Upper lobe of right lung (tissue), 1 donor: Measurements from ENCODE around the gene SLC35E2B. TPM values are rescaled to one million over a fixed set of nuclear protein-coding genes. Genes with fewer than 3 reads are reported as not detected.
"Not testable (repeated sequence)": the region's sequence is repeated elsewhere in the genome, so short reads cannot be mapped to it uniquely, and the experiment has no call there.

Experiments
- ATAC-seq: fragments of 200-7000 bp; cut with Tn5 transposase; one replicate; pipeline ENCODE4 v1.9.1; 2020; ENCODE audit warnings: mild to moderate bottlenecking, moderate library complexity
- DNase-seq: peaks from one replicate; pipeline ENCODE4 v3.0.0-alpha.2; 2020
- H3K27ac ChIP-seq: fragments of 200-600 bp; one replicate; pipeline ENCODE4 v1.8.0; 2022
- H3K27me3 ChIP-seq: fragments of 200-600 bp; one replicate; pipeline ENCODE4 v1.8.0; 2022; ENCODE audit warnings: mild to moderate bottlenecking
- H3K36me3 ChIP-seq: fragments of 200-600 bp; one replicate; pipeline ENCODE4 v1.8.0; 2022
- H3K4me1 ChIP-seq: fragments of 200-600 bp; one replicate; pipeline ENCODE4 v1.8.0; 2022
- H3K4me3 ChIP-seq: fragments of 200-600 bp; one replicate; pipeline ENCODE4 v1.8.0; 2022; ENCODE audit warnings: mild to moderate bottlenecking
- H3K9me3 ChIP-seq: fragments of 200-600 bp; one replicate; pipeline ENCODE4 v1.8.0; 2022
- intact Hi-C: fragments of 100-400 bp; cut with DNase I; formaldehyde crosslinking; loops from one replicate; pipeline ENCODE4 v1.11.0; 2022
- total RNA-seq: library from RNA; stranded (reverse); fragmentation: NEBNext Ultra II Directional; extraction: Animal tissue kit (Norgen Biotek cat#: 25700); gene quantifications from one replicate; pipeline ENCODE4 v1.2.1, GENCODE V29; 2021
- TF ChIP-seq, protein P1 (sequence below): fragments of 200-600 bp; IDR thresholded peaks from one replicate; pipeline ENCODE4 v1.8.0; 2022; ENCODE audit warnings: antibody characterized with exemption
- donor health status: DM: no; HTN: yes; CAD: no; lungs with severe emphysema.

The SLC35E2B gene
- total RNA-seq, 1 donor from 2014 or later = 49.8 TPM

GRCh38 chr1:1678581-1679380, 13.8 kb downstream of the SLC35E2B start:
- ATAC-seq (peak; percentile 7), DNase-seq (peak; percentile 61)
- Histone ChIP-seq H3K4me3 (no peak overlapping the region), H3K36me3 (peaks cover 6% of the 10 kb centered on the region), H3K27ac (peak overlapping the region; percentile 30), H3K4me1 (peaks cover 6% of the 10 kb centered on the region), H3K9me3 (no peaks in the 10 kb centered on the region), H3K27me3 (no peaks in the 10 kb centered on the region)
- TF ChIP-seq, protein P1, sequence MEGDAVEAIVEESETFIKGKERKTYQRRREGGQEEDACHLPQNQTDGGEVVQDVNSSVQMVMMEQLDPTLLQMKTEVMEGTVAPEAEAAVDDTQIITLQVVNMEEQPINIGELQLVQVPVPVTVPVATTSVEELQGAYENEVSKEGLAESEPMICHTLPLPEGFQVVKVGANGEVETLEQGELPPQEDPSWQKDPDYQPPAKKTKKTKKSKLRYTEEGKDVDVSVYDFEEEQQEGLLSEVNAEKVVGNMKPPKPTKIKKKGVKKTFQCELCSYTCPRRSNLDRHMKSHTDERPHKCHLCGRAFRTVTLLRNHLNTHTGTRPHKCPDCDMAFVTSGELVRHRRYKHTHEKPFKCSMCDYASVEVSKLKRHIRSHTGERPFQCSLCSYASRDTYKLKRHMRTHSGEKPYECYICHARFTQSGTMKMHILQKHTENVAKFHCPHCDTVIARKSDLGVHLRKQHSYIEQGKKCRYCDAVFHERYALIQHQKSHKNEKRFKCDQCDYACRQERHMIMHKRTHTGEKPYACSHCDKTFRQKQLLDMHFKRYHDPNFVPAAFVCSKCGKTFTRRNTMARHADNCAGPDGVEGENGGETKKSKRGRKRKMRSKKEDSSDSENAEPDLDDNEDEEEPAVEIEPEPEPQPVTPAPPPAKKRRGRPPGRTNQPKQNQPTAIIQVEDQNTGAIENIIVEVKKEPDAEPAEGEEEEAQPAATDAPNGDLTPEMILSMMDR = no peak
- intact Hi-C loops = no loop called here

DNA sequence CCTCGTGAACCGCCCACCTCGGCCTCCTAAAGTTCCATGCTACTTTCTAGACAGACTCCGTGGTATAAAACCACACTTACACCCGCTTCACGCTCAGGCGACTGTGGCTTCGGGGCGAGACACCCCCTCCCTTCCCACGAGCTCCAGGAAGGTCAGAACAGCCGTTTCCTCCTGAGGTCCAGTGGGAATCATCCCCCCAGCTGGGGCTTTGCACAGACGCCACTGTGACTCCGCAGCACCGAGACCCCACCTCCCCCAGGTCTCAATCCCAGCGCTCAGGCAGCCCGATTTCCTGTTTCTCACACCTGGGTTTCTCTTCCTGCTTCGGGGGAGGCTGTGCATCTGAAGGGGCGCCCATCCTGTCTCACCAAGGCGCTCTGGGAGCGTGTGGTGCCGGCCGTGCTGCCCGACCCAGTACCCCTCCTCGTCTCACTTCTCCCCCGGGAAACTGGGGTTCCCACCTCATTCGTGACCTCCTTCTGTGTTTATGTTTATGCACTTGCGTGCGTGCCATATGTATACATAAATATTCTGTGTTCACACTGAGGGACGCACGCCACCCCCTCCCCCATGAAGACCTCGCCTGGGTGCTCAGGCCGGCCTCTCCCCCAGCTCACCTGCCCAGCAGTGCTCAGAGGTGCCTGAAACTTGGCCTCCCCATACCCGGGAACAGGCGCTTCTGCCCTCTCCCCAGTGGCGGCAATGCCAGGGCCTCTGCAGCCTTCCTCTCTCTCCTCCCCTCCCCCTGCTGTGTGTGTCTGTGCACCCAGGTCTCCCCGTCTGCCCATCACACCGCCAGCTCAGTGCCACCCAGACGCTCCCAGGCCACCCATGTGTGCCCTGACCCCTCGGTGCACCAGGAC, 14.6 kb downstream of the SLC35E2B start:
- H3K4me1 ChIP-seq = no peaks in the 10 kb centered on the region
- H3K27me3 ChIP-seq = no peaks in the 10 kb centered on the region
- TF ChIP-seq, protein P1 = no peak
- H3K36me3 ChIP-seq = peaks cover 9% of the 10 kb centered on the region
- no peak overlapping the region for H3K4me3 ChIP-seq
- H3K9me3 ChIP-seq = no peaks in the 10 kb centered on the region
- peak; percentile 29 for DNase-seq
- intact Hi-C loops = no loop called here
- ATAC-seq = peak; percentile 5
- H3K27ac ChIP-seq = peak overlapping the region; percentile 30

- H3K9me3 ChIP-seq, H3K27ac ChIP-seq, H3K4me1 ChIP-seq, ATAC-seq, H3K27me3 ChIP-seq, H3K4me3 ChIP-seq, DNase-seq, intact Hi-C loops: not testable (repeated sequence)
- H3K36me3 ChIP-seq = peaks cover 20% of the 10 kb centered on the region
Measured at GRCh38 chr1:1676087-1676486, 16.5 kb downstream of the SLC35E2B start.

GRCh38 chr1:1675218-1675617, 17.4 kb downstream of the SLC35E2B start:
- peak; percentile 5 for ATAC-seq
- H3K27me3 ChIP-seq, H3K4me3 ChIP-seq, H3K4me1 ChIP-seq, intact Hi-C loops, H3K9me3 ChIP-seq, DNase-seq, H3K27ac ChIP-seq: not testable (repeated sequence)
- H3K36me3 ChIP-seq = peaks cover 24% of the 10 kb centered on the region

GRCh38 chr1:1674806-1675205, 17.8 kb downstream of the SLC35E2B start:
- H3K36me3 ChIP-seq = peaks cover 27% of the 10 kb centered on the region
- H3K4me1 ChIP-seq, intact Hi-C loops, H3K27me3 ChIP-seq, H3K9me3 ChIP-seq, H3K4me3 ChIP-seq, H3K27ac ChIP-seq: not testable (repeated sequence)
- DNase-seq (peak; percentile 40), ATAC-seq (peak; percentile 18)

- no peaks in the 10 kb centered on the region for H3K27me3 ChIP-seq
- DNase-seq (peak; percentile 55), ATAC-seq (no peak)
- H3K4me1 ChIP-seq = no peaks in the 10 kb centered on the region
- H3K27ac ChIP-seq = no peak overlapping the region
- TF ChIP-seq, protein P1 = no peak
- no peak overlapping the region for H3K4me3 ChIP-seq
- H3K36me3 ChIP-seq = peaks cover 47% of the 10 kb centered on the region
- no peaks in the 10 kb centered on the region for H3K9me3 ChIP-seq
- intact Hi-C loops = no loop called here
Measured at GRCh38 chr1:1672181-1672965, 20.2 kb downstream of the SLC35E2B start.
